Endothelial cell of umbilical vein (primary cell): ENCODE data around the gene FAM50A. TPM values are rescaled to one million over a fixed set of nuclear protein-coding genes. Genes with fewer than 3 reads are reported as not detected.

ENCODE experiments used
- BruUV-seq: library from RNA; stranded (reverse); fragments of 400-500 nt; replicated peaks from 2 replicates; lab custom pipeline; 2021; lab: Mats Ljungman, UMichigan
- CTCF ChIA-PET: fragments of 300-600, 350-600 bp; sonication (Branson Sonifier 250); formaldehyde crosslinking; loops from one replicate; lab custom pipeline; 2021; ENCODE audit warnings: antibody characterized with exemption, inconsistent platforms; lab: Charles Lee
- POLR2A ChIA-PET: fragments of 300-600, 350-600 bp; sonication (Branson Sonifier 250); formaldehyde crosslinking; loops from one replicate; lab custom pipeline; 2021; ENCODE audit warnings: antibody characterized with exemption, inconsistent platforms; lab: Charles Lee
- DNase-seq: peaks from one replicate; pipeline ENCODE4 v3.0.0-alpha.2; 2011; ENCODE audit warnings: low read depth, low spot score
- FAIRE-seq: peaks from 2 replicates; lab custom pipeline; 2011; peaks lifted over from hg19 to GRCh38; lab: Jason Lieb, UNC
- H2AFZ ChIP-seq: 2 replicates; pipeline ENCODE4 v1.6.0; 2012; ENCODE audit warnings: low read depth, low read length, control low read depth, inconsistent platforms
- H3K27ac ChIP-seq: 2 replicates; pipeline ENCODE4 v1.5.1; 2011; ENCODE audit warnings: low read depth, mild to moderate bottlenecking, control low read depth, low read length, moderate library complexity; ENCODE audit not compliant: insufficient read depth
- H3K27me3 ChIP-seq, 2 experiments: 2 replicates each; pipeline versions ENCODE4 v1.6.0 to v1.6.1; 2011; ENCODE audit warnings: low read length in 2 of 2, mixed read lengths in 1 of 2; ENCODE audit not compliant: control insufficient read depth in 2 of 2, insufficient read depth in 2 of 2
- H3K36me3 ChIP-seq, 2 experiments: 2 replicates in 1 of 2; 3 replicates in 1 of 2; pipeline ENCODE4 v1.5.1; 2011; ENCODE audit warnings: low read length in 2 of 2, mild to moderate bottlenecking in 1 of 2, moderate library complexity in 1 of 2; ENCODE audit not compliant: control insufficient read depth in 2 of 2, insufficient read depth in 2 of 2; ENCODE audit errors: extremely low read depth in 1 of 2
- H3K4me1 ChIP-seq: 3 replicates; pipeline ENCODE4 v1.5.1; 2011; ENCODE audit warnings: mild to moderate bottlenecking, low read length; ENCODE audit not compliant: control insufficient read depth, insufficient read depth; ENCODE audit errors: extremely low read depth
- H3K4me2 ChIP-seq: 2 replicates; pipeline ENCODE4 v1.6.1; 2011; ENCODE audit warnings: low read length, control low read depth, mixed read lengths; ENCODE audit not compliant: insufficient read depth
- H3K4me3 ChIP-seq, 3 experiments: fragments of 200-600 bp in 1 of 3; sonication (generic), shearing (Covaris generic) in 1 of 3; replicated peaks in 1 of 3; 2 replicates each; pipeline ENCODE4 v1.5.1; 2011 to 2016; ENCODE audit warnings: control low read depth in 3 of 3, low read length in 3 of 3, mild to moderate bottlenecking in 2 of 3, inconsistent platforms in 1 of 3, low read depth in 1 of 3, moderate library complexity in 1 of 3; ENCODE audit not compliant: insufficient read depth in 1 of 3
- H3K79me2 ChIP-seq: 2 replicates; pipeline ENCODE4 v1.6.0; 2012; ENCODE audit warnings: low read length, inconsistent platforms; ENCODE audit not compliant: control insufficient read depth, insufficient read depth
- H3K9ac ChIP-seq: replicated peaks from 2 replicates; pipeline ENCODE3; 2011; ENCODE audit warnings: low read length, control low read depth; ENCODE audit not compliant: insufficient read depth; ENCODE audit errors: extremely low read depth
- H3K9me1 ChIP-seq: replicated peaks from 3 replicates; pipeline ENCODE4 v1.6.0; 2011; ENCODE audit warnings: mild to moderate bottlenecking, low read length; ENCODE audit not compliant: control insufficient read depth, insufficient read depth; ENCODE audit errors: extremely low read depth
- H3K9me3 ChIP-seq: replicated peaks from 2 replicates; pipeline ENCODE4 v1.5.1; 2012; ENCODE audit warnings: low read length, inconsistent platforms; ENCODE audit not compliant: control insufficient read depth, insufficient read depth
- H4K20me1 ChIP-seq: replicated peaks from 2 replicates; pipeline ENCODE3; 2011; ENCODE audit warnings: mild to moderate bottlenecking, low read length; ENCODE audit not compliant: control insufficient read depth, insufficient read depth; ENCODE audit errors: extremely low read depth
- EZH2 ChIP-seq: IDR thresholded peaks from 2 replicates; pipeline ENCODE4 v1.6.1; 2012; ENCODE audit warnings: borderline replicate concordance, low read depth, mild to moderate bottlenecking, moderate library complexity, low read length, inconsistent platforms; ENCODE audit not compliant: severe bottlenecking
- FOS ChIP-seq: IDR thresholded peaks from 2 replicates; pipeline ENCODE4 v1.6.1; 2011; ENCODE audit warnings: mild to moderate bottlenecking, low read length, moderate library complexity, borderline replicate concordance; ENCODE audit not compliant: insufficient read depth
- GATA2 ChIP-seq: IDR thresholded peaks from 2 replicates; pipeline ENCODE4 v1.7.0; 2011; ENCODE audit warnings: low read depth, mild to moderate bottlenecking, moderate library complexity, mixed read lengths, low read length; ENCODE audit not compliant: insufficient read length, insufficient read depth
- JUN ChIP-seq: IDR thresholded peaks from 2 replicates; pipeline ENCODE4 v1.6.1; 2011; ENCODE audit warnings: borderline replicate concordance, low read depth; ENCODE audit not compliant: insufficient read length, insufficient read depth
- MYC ChIP-seq: IDR thresholded peaks from one replicate; pipeline ENCODE4 v1.6.1; 2011; ENCODE audit warnings: mild to moderate bottlenecking, low read depth, low read length
- POLR2A ChIP-seq: IDR thresholded peaks from 2 replicates; pipeline ENCODE4 v1.6.1; 2012; ENCODE audit warnings: low read depth, mild to moderate bottlenecking, control low read depth, low read length
- POLR2AphosphoS5 ChIP-seq: IDR thresholded peaks from 2 replicates; pipeline ENCODE4 v1.6.1; 2012; ENCODE audit warnings: low read depth, mild to moderate bottlenecking, control low read depth, low read length, moderate library complexity; ENCODE audit not compliant: insufficient read depth
- dilution Hi-C: fragments of 300-500 bp; cut with MboI; formaldehyde crosslinking; loops from one replicate; pipeline ENCODE4 v1.15.0; 2019; ENCODE audit warnings: low sequenced_read_pairs; ENCODE audit not compliant: extremely low pct_ligation_motif_present
- intact Hi-C: fragments of 100-400 bp; cut with micrococcal nuclease; formaldehyde crosslinking; loops from one replicate; pipeline ENCODE4 v1.10.0; 2022
- polyA plus RNA-seq, 4 experiments: library from polyadenylated mRNA; depleted of rRNA in 3 of 4; stranded (reverse) in 3 of 4; unstranded in 1 of 4; fragments of >200 nt; gene quantifications; 2 replicates each; pipeline versions ENCODE4 v1.2.1 to v1.2.3, GENCODE V29; 2011 to 2012; ENCODE audit warnings: missing spikeins in 1 of 4
- total RNA-seq: library from RNA; stranded (reverse); gene quantifications from 2 replicates; pipeline ENCODE4 v1.2.3, GENCODE V29; 2021
- TF ChIP-seq, protein P1 (sequence below): IDR thresholded peaks from 2 replicates; pipeline ENCODE4 v1.6.1; 2011; ENCODE audit not compliant: insufficient read depth, insufficient read length
- TF ChIP-seq, protein P2 (sequence below), 2 donors: IDR thresholded peaks; 1 replicate in 1 of 2; 2 replicates in 1 of 2; pipeline ENCODE4 v1.5.1; 2011; ENCODE audit warnings: low read length in 2 of 2, mild to moderate bottlenecking in 2 of 2, moderate library complexity in 2 of 2, control low read depth in 1 of 2, inconsistent platforms in 1 of 2, low read depth in 1 of 2; ENCODE audit not compliant: insufficient read depth in 1 of 2; ENCODE audit errors: extremely low read depth in 1 of 2

FAM50A gene
- total and polyA plus RNA-seq, 2 donors (not counting 3 experiments of a cell fraction or from before 2014, with no cell fraction given), result 75.9 to 123 TPM

GRCh38 chrX:154429711-154430110, 14.2 kb upstream of the FAM50A start:
- dilution Hi-C loops, result no loop called here
- TSS peak; percentile 61 for BruUV-seq
- POLR2A ChIA-PET, result interaction anchor here (0.6 kb wide), 1 partner anchor 29 kb away, joined by 7 read pairs; no protein-coding TSS in a partner anchor
- H3K36me3 ChIP-seq, result peaks cover 2 to 23% of the 10 kb centered on the region in 2 experiments
- H3K9me3 ChIP-seq, result no peaks in the 10 kb centered on the region
- H3K27me3 ChIP-seq, result no peaks in the 10 kb centered on the region
- DNase-seq (no peak), FAIRE-seq (no peak)
- H2AFZ ChIP-seq, result no peak overlapping the region
- H3K4me2 ChIP-seq, result peak overlapping the region; percentile 82
- peak overlapping the region in 1 of 3 experiments; percentile 73 for H3K4me3 ChIP-seq
- H3K79me2 ChIP-seq, result peaks cover 23% of the 10 kb centered on the region
- intact Hi-C loops, result loop anchor here (5.0 kb wide), 1 partner anchor 88 kb away; the partner anchor contains the start of gene FAM3A
- peaks cover 28% of the 10 kb centered on the region for H3K4me1 ChIP-seq
- CTCF ChIA-PET, result no interaction called here
- no peak for TF ChIP-seq POLR2AphosphoS5
- no peak for TF ChIP-seq GATA2
- TF ChIP-seq, protein P1, sequence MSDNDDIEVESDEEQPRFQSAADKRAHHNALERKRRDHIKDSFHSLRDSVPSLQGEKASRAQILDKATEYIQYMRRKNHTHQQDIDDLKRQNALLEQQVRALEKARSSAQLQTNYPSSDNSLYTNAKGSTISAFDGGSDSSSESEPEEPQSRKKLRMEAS, result no peak
- TF ChIP-seq MYC, result no peak
- no peak for TF ChIP-seq FOS
- TF ChIP-seq, protein P2, sequence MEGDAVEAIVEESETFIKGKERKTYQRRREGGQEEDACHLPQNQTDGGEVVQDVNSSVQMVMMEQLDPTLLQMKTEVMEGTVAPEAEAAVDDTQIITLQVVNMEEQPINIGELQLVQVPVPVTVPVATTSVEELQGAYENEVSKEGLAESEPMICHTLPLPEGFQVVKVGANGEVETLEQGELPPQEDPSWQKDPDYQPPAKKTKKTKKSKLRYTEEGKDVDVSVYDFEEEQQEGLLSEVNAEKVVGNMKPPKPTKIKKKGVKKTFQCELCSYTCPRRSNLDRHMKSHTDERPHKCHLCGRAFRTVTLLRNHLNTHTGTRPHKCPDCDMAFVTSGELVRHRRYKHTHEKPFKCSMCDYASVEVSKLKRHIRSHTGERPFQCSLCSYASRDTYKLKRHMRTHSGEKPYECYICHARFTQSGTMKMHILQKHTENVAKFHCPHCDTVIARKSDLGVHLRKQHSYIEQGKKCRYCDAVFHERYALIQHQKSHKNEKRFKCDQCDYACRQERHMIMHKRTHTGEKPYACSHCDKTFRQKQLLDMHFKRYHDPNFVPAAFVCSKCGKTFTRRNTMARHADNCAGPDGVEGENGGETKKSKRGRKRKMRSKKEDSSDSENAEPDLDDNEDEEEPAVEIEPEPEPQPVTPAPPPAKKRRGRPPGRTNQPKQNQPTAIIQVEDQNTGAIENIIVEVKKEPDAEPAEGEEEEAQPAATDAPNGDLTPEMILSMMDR (IDR thresholded peaks at IDR 0.05; ENCODE audit: extremely low read depth in 1 of 2, insufficient read depth in 1 of 2, low read depth in 1 of 2, low read length in 2 of 2), result no peak
- TF ChIP-seq EZH2, result no peak
- no peak for TF ChIP-seq JUN
- no peak for TF ChIP-seq POLR2A
- H4K20me1 ChIP-seq, result no peaks in the 10 kb centered on the region
- no peaks in the 10 kb centered on the region for H3K9me1 ChIP-seq
- peak overlapping the region; percentile 1 for H3K27ac ChIP-seq
- no peak overlapping the region for H3K9ac ChIP-seq
